ENCODE data around the gene CCDC141. TPM values are rescaled to one million over a fixed set of nuclear protein-coding genes. Genes with fewer than 3 reads are reported as not detected.

CCDC141 gene
- total and polyA plus RNA-seq, 2 of the 13 experiments (the other 11 are each of a cell fraction or from before 2014, with no cell fraction given): not detected

- intact Hi-C loops (cut with micrococcal nuclease; ENCODE audit: unreplicated experiment): no loop called here
- Histone ChIP-seq H3K79me2 (ENCODE audit: insufficient read depth, low read length) (no peaks in the 10 kb centered on the region), H4K20me1 (ENCODE audit: insufficient read depth, low read length) (no peaks in the 10 kb centered on the region), H3K4me2 (ENCODE audit: low read depth, low read length) (no peak overlapping the region), H3K4me3 (replicated peaks in 1 of 3; ENCODE audit: insufficient read depth in 1 of 3, low read depth in 2 of 3, low read length in 3 of 3) (no peak overlapping the region), H3K27me3 (ENCODE audit: control insufficient read depth in 1 of 2, insufficient read depth in 2 of 2, low read length in 2 of 2) (no peaks in the 10 kb centered on the region), H3K9me3 (ENCODE audit: low read length) (no peaks in the 10 kb centered on the region), H3K27ac (ENCODE audit: extremely low read length, insufficient read depth, low read length) (no peak overlapping the region), H3K4me1 (ENCODE audit: insufficient read depth, low read length) (no peaks in the 10 kb centered on the region), H3K9ac (ENCODE audit: insufficient read depth, low read depth, low read length) (no peak overlapping the region), H2AFZ (ENCODE audit: low read length) (no peak overlapping the region), H3K36me3 (replicated peaks in 1 of 2; ENCODE audit: control insufficient read depth in 1 of 2, insufficient read depth in 2 of 2, low read length in 2 of 2) (no peaks in the 10 kb centered on the region)
- no peak for TF ChIP-seq ASH2L (IDR thresholded peaks at IDR 0.05; ENCODE audit: insufficient read length, low read depth, low read length)
- peak; percentile 65; the same call in 1 of the 2 replicates for TF ChIP-seq CEBPB (IDR thresholded peaks at IDR 0.05; ENCODE audit: borderline replicate concordance, low read depth, low read length)
- FAIRE-seq: no peak
- no peak for ATAC-seq
- ChIA-PET CTCF (ENCODE audit: low intra/inter-chr PET ratio, low total read pairs) (no interaction called here), POLR2A (no interaction called here)
- no TSS peak for BruUV-seq (replicated peaks)
- WGBS (ENCODE audit: low lambda C conversion rate): 12% methylated on average over 2 of the region's 2 CpGs
- in situ Hi-C loops (cut with HindIII; ENCODE audit: extremely low pct_ligation_motif_present, low pct_unique_long_range_greater_than_20kb): no loop called here
- no peak for DNase-seq (ENCODE audit: low spot score)
These were observed 69.1 kb downstream of the CCDC141 start for GRCh38 chr2:178980815-178981214.

DNA sequence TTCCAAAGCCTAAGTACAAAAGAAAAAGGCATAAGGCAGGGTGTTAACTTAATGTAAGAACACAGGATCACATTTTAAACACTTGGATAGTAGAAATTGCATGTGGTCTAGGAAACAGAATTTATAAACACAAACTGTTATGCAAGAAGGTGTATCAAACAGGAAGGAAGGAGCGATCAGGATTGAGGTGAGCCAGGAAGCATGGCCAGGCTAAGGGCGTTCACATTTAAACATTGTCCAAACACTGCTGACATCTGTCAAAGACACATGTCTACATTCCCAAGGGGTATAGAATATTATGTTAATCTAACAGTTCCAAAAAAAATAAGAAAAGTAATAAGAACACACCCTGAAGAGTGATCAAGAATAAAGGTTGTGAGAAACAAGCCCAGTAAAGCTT, 71.3 kb downstream of the CCDC141 start:
- H3K4me3 ChIP-seq (replicated peaks in 1 of 3; ENCODE audit: insufficient read depth in 1 of 3, low read depth in 2 of 3, low read length in 3 of 3): no peak overlapping the region
- no peaks in the 10 kb centered on the region for H4K20me1 ChIP-seq (ENCODE audit: insufficient read depth, low read length)
- ATAC-seq (no peak), DNase-seq (ENCODE audit: low spot score) (no peak), FAIRE-seq (no peak)
- H3K79me2 ChIP-seq (ENCODE audit: insufficient read depth, low read length): no peaks in the 10 kb centered on the region
- ChIA-PET CTCF (ENCODE audit: low intra/inter-chr PET ratio, low total read pairs) (no interaction called here), POLR2A (no interaction called here)
- no peak overlapping the region for H3K9ac ChIP-seq (ENCODE audit: insufficient read depth, low read depth, low read length)
- intact Hi-C loops (cut with micrococcal nuclease; ENCODE audit: unreplicated experiment) (no loop called here), in situ Hi-C loops (cut with HindIII; ENCODE audit: extremely low pct_ligation_motif_present, low pct_unique_long_range_greater_than_20kb) (no loop called here)
- TF ChIP-seq ZNF547 (CRISPR knock-in tag; IDR thresholded peaks at IDR 0.05): no peak
- no peak for TF ChIP-seq AGO2 (optimal IDR thresholded peaks at IDR 0.05; ENCODE audit: low read depth, low read length)
- TF ChIP-seq ZNF441 (CRISPR knock-in tag; IDR thresholded peaks at IDR 0.05; ENCODE audit: borderline replicate concordance): no peak
- no peak for TF ChIP-seq ZNF556 (CRISPR knock-in tag; IDR thresholded peaks at IDR 0.05; ENCODE audit: borderline replicate concordance)
- no peaks in the 10 kb centered on the region for H3K9me3 ChIP-seq (ENCODE audit: low read length)
- WGBS (ENCODE audit: low lambda C conversion rate): 3% methylated on average over 2 of the region's 2 CpGs
- H3K27ac ChIP-seq (ENCODE audit: extremely low read length, insufficient read depth, low read length): no peak overlapping the region
- H2AFZ ChIP-seq (ENCODE audit: low read length): no peak overlapping the region
- no TSS peak for BruUV-seq (replicated peaks)
- H3K4me1 ChIP-seq (ENCODE audit: insufficient read depth, low read length): no peaks in the 10 kb centered on the region
- no peaks in the 10 kb centered on the region for H3K27me3 ChIP-seq (ENCODE audit: control insufficient read depth in 1 of 2, insufficient read depth in 2 of 2, low read length in 2 of 2)
- H3K36me3 ChIP-seq (replicated peaks in 1 of 2; ENCODE audit: control insufficient read depth in 1 of 2, insufficient read depth in 2 of 2, low read length in 2 of 2): no peaks in the 10 kb centered on the region
- no peak overlapping the region for H3K4me2 ChIP-seq (ENCODE audit: low read depth, low read length)
